NCI-H146 treated with DMSO at 0.1 percent for 48 hours (cell line): ENCODE results near the gene RFTN1.

Experiments used
- DNase-seq: peaks from one replicate; lab custom pipeline; 2025; ENCODE audit not compliant: unreplicated experiment; lab: John Stamatoyannopoulos, UW

RFTN1 gene

GRCh38 chr3:16411441-16411840, 102.1 kb downstream of the RFTN1 start:
- no peak for DNase-seq

- no peak for DNase-seq
Measured at GRCh38 chr3:16410659-16411058, 102.8 kb downstream of the RFTN1 start.

- no peak for DNase-seq
Measured at GRCh38 chr3:16409032-16409431, 104.5 kb downstream of the RFTN1 start.

GRCh38 chr3:16407366-16407765, 106.1 kb downstream of the RFTN1 start:
- no peak for DNase-seq

GRCh38 chr3:16406579-16406978, 106.9 kb downstream of the RFTN1 start:
- no peak for DNase-seq

- peak; percentile 44 for DNase-seq
Measured at GRCh38 chr3:16406166-16406565, 107.3 kb downstream of the RFTN1 start.

- no peak for DNase-seq
Measured at GRCh38 chr3:16404349-16404895, 109.1 kb downstream of the RFTN1 start.

- no peak for DNase-seq
Measured at GRCh38 chr3:16402451-16402850, 111.0 kb downstream of the RFTN1 start.

- no peak for DNase-seq
Measured at GRCh38 chr3:16401273-16401672, 112.2 kb downstream of the RFTN1 start.

- DNase-seq, result no peak
Measured at GRCh38 chr3:16400106-16400931, 113.2 kb downstream of the RFTN1 start.

GRCh38 chr3:16399473-16399872, 114.0 kb downstream of the RFTN1 start:
- DNase-seq, result peak; percentile 31

- no peak for DNase-seq
Measured at GRCh38 chr3:16398648-16399047, 114.9 kb downstream of the RFTN1 start.

- no peak for DNase-seq
Measured at GRCh38 chr3:16396202-16396601, 117.3 kb downstream of the RFTN1 start.

- DNase-seq, result no peak
Measured at GRCh38 chr3:16395212-16395611, 118.3 kb downstream of the RFTN1 start.

GRCh38 chr3:16394639-16395038, 118.9 kb downstream of the RFTN1 start:
- no peak for DNase-seq

GRCh38 chr3:16392717-16393116, 120.8 kb downstream of the RFTN1 start:
- no peak for DNase-seq

- DNase-seq, result no peak
Measured at GRCh38 chr3:16392065-16392464, 121.4 kb downstream of the RFTN1 start.

- DNase-seq, result no peak
Measured at GRCh38 chr3:16390581-16390980, 122.9 kb downstream of the RFTN1 start.

GRCh38 chr3:16388850-16389441, 124.6 kb downstream of the RFTN1 start:
- no peak for DNase-seq

GRCh38 chr3:16386561-16386960, 126.9 kb downstream of the RFTN1 start:
- no peak for DNase-seq

- DNase-seq, result no peak
Measured at GRCh38 chr3:16385151-16385550, 128.3 kb downstream of the RFTN1 start.

- no peak for DNase-seq
Measured at GRCh38 chr3:16383864-16384263, 129.6 kb downstream of the RFTN1 start.
